K562 (cell line): Measurements from ENCODE around the gene MED16. TPM values are rescaled to one million over a fixed set of nuclear protein-coding genes. Genes with fewer than 3 reads are reported as not detected.

Source experiments
- ATAC-seq: fragments of 200-7000 bp; cut with Tn5 transposase; 3 replicates; pipeline ENCODE4 v1.9.1; 2020; ENCODE audit warnings: moderate library complexity
- BruUV-seq: library from RNA; stranded (reverse); fragments of 400-500 nt; replicated peaks from 2 replicates; lab custom pipeline; 2021; lab: Mats Ljungman, UMichigan
- CTCF ChIA-PET: fragments of 300-600 bp; formaldehyde crosslinking; extraction: SDS; loops from one replicate; lab custom pipeline; 2021; ENCODE audit warnings: low intra/inter-chr PET ratio; lab: Yijun Ruan, JAX
- POLR2A ChIA-PET: fragments of 300-600, 350-650 bp; sonication (Branson Sonifier 250); formaldehyde crosslinking; extraction: SDS; loops from one replicate; lab custom pipeline; 2021; ENCODE audit warnings: antibody characterized with exemption, inconsistent platforms; lab: Yijun Ruan, JAX
- DNase-seq, 4 experiments: peaks; one replicate each; pipeline versions ENCODE4 v3.0.0 to v3.0.0-alpha.2; 2011 to 2018; ENCODE audit warnings: low spot score in 3 of 4, mixed read lengths in 3 of 4; ENCODE audit errors: extremely low read depth in 1 of 4
- FAIRE-seq: peaks from 2 replicates; lab custom pipeline; 2011; peaks lifted over from hg19 to GRCh38; lab: Jason Lieb, UNC
- H2AFZ ChIP-seq: 2 replicates; pipeline ENCODE4 v1.6.0; 2011; ENCODE audit warnings: low read depth, low read length, control low read depth, inconsistent platforms
- H3K27ac ChIP-seq: fragments of 200-600 bp; 3 replicates; pipeline ENCODE4 v1.8.0; 2011; ENCODE audit warnings: low read depth, mild to moderate bottlenecking, control low read depth, inconsistent platforms, low read length, moderate library complexity, mixed read lengths; ENCODE audit errors: extremely low read depth
- H3K27me3 ChIP-seq, 2 experiments: fragments of 300-600 bp in 1 of 2; 2 replicates in 1 of 2; 3 replicates in 1 of 2; pipeline versions ENCODE4 v1.6.0 to v1.8.0; 2011; ENCODE audit warnings: inconsistent platforms in 2 of 2, low read length in 2 of 2, mild to moderate bottlenecking in 1 of 2, mixed read lengths in 1 of 2, moderate library complexity in 1 of 2; ENCODE audit not compliant: control insufficient read depth in 2 of 2, insufficient read depth in 2 of 2
- H3K36me3 ChIP-seq: fragments of 300-600 bp; 3 replicates; pipeline ENCODE4 v1.8.0; 2011; ENCODE audit warnings: mild to moderate bottlenecking, low read length, inconsistent platforms; ENCODE audit not compliant: control insufficient read depth, insufficient read depth
- H3K4me1 ChIP-seq, 2 experiments: fragments of 200-600 bp in 1 of 2; replicated peaks in 1 of 2; 2 replicates in 1 of 2; 3 replicates in 1 of 2; pipeline versions ENCODE4 v1.5.1 to v1.8.0; 2011; ENCODE audit warnings: inconsistent platforms in 2 of 2, low read length in 2 of 2, mild to moderate bottlenecking in 1 of 2, mixed read lengths in 1 of 2, moderate library complexity in 1 of 2; ENCODE audit not compliant: control insufficient read depth in 2 of 2, insufficient read depth in 2 of 2
- H3K4me2 ChIP-seq: 2 replicates; pipeline ENCODE4 v1.6.1; 2011; ENCODE audit warnings: low read length, control low read depth, inconsistent platforms, mixed read lengths; ENCODE audit not compliant: insufficient read depth
- H3K4me3 ChIP-seq: fragments of 200-600 bp; sonication (generic), shearing (Covaris generic); 2 replicates; pipeline ENCODE4 v1.5.1; 2016; ENCODE audit warnings: control low read depth, inconsistent platforms
- H3K79me2 ChIP-seq: fragments of 200-600 bp; 3 replicates; pipeline ENCODE4 v1.8.0; 2011; ENCODE audit warnings: low read length, inconsistent platforms; ENCODE audit not compliant: control insufficient read depth, insufficient read depth
- H3K9ac ChIP-seq, 2 experiments: 2 replicates each; pipeline versions ENCODE4 v1.6.0 to v1.6.1; 2011; ENCODE audit warnings: low read depth in 2 of 2, low read length in 2 of 2, control low read depth in 1 of 2, inconsistent platforms in 1 of 2, mild to moderate bottlenecking in 1 of 2, mixed read lengths in 1 of 2; ENCODE audit not compliant: insufficient read depth in 1 of 2
- H3K9me1 ChIP-seq: one replicate; pipeline ENCODE4 v1.6.0; 2011; ENCODE audit warnings: inconsistent platforms, mild to moderate bottlenecking, low read length, moderate library complexity; ENCODE audit not compliant: control insufficient read depth, insufficient read depth
- H3K9me3 ChIP-seq: replicated peaks from 2 replicates; pipeline ENCODE4 v1.5.1; 2011; ENCODE audit warnings: low read depth, low read length, inconsistent platforms; ENCODE audit not compliant: control insufficient read depth, insufficient read depth
- H4K20me1 ChIP-seq: replicated peaks from 2 replicates; pipeline ENCODE4 v1.6.1; 2011; ENCODE audit warnings: low read length, inconsistent platforms, mixed read lengths; ENCODE audit not compliant: control insufficient read depth, insufficient read depth
- CHD4 ChIP-seq: fragments of 200-600 bp; sonication (generic); IDR thresholded peaks from 3 replicates; pipeline ENCODE4 v1.6.1; 2012; ENCODE audit warnings: low read depth, mild to moderate bottlenecking, mixed read lengths, low read length, inconsistent platforms; ENCODE audit not compliant: insufficient read depth, insufficient replicate concordance, poor library complexity, severe bottlenecking
- KDM4B ChIP-seq, 2 experiments: fragments of 450-650 bp in 1 of 2; sonication (generic) in 1 of 2; IDR thresholded peaks; 2 replicates each; pipeline ENCODE4 v1.6.1; 2016 to 2017; ENCODE audit warnings: borderline replicate concordance in 2 of 2, antibody characterized with exemption in 1 of 2, low read depth in 1 of 2, mild to moderate bottlenecking in 1 of 2
- MEF2A ChIP-seq: IDR thresholded peaks from 2 replicates; pipeline ENCODE4 v1.6.1; 2011; ENCODE audit warnings: low read depth, mild to moderate bottlenecking, low read length, moderate library complexity; ENCODE audit not compliant: control insufficient read depth
- RB1 ChIP-seq: fragments of 450-650 bp; IDR thresholded peaks from 2 replicates; pipeline ENCODE4 v1.6.1; 2017; ENCODE audit warnings: low read depth, mild to moderate bottlenecking
- RBM22 ChIP-seq: fragments of 200-400 bp; formaldehyde crosslinking; IDR thresholded peaks from 2 replicates; pipeline ENCODE4 v1.6.1; 2018; ENCODE audit warnings: low read length, low read depth; ENCODE audit not compliant: poor library complexity, severe bottlenecking
- SAP30 ChIP-seq: fragments of 200-600 bp; sonication (generic); IDR thresholded peaks from 2 replicates; pipeline ENCODE4 v1.6.1; 2012; ENCODE audit warnings: borderline replicate concordance, low read depth, mild to moderate bottlenecking, moderate library complexity, low read length, control low read depth, inconsistent platforms; ENCODE audit not compliant: insufficient read depth, poor library complexity, severe bottlenecking
- SFPQ ChIP-seq: fragments of 200-400 bp; formaldehyde crosslinking; IDR thresholded peaks from 2 replicates; pipeline ENCODE4 v1.6.1; 2017; ENCODE audit warnings: mild to moderate bottlenecking, low read depth, low read length, moderate library complexity
- TBL1XR1 ChIP-seq, 2 experiments: IDR thresholded peaks; 2 replicates each; pipeline ENCODE4 v1.6.1; 2012; ENCODE audit warnings: improper control_type of control experiment in 2 of 2, low read length in 2 of 2, mild to moderate bottlenecking in 1 of 2
- ZNF316 ChIP-seq: fragments of 450-650 bp; IDR thresholded peaks from 2 replicates; pipeline ENCODE4 v1.6.1; 2016
- ZNF347 ChIP-seq: fragments of 450-650 bp; formaldehyde crosslinking; IDR thresholded peaks from 2 replicates; pipeline ENCODE4 v1.4.0; 2020; ENCODE audit warnings: low read depth, mild to moderate bottlenecking, moderate library complexity
- WGBS: fragments of 100-300 bp; shearing (Covaris generic); methylation state at CpG from one replicate; pipeline ENCODE4 v1.1.6; 2016; ENCODE audit warnings: low coverage, mixed read lengths; ENCODE audit not compliant: insufficient coverage; ENCODE audit errors: missing lambda C conversion rate; 5-methylcytosine and 5-hydroxymethylcytosine counted together
- in situ Hi-C: fragments of 300-500 bp; cut with MboI; formaldehyde crosslinking; loops from 4 replicates; pipeline ENCODE4 v1.15.0; 2018; ENCODE audit warnings: inconsistent platforms, mixed read lengths
- intact Hi-C: fragments of 100-400 bp; cut with micrococcal nuclease; formaldehyde crosslinking; loops from 2 replicates; pipeline ENCODE4 v1.14.2; 2022
- polyA plus RNA-seq, 8 experiments: library from polyadenylated mRNA; depleted of rRNA in 4 of 8; stranded (reverse) in 5 of 8; unstranded in 3 of 8; fragments of >200 nt; fragmentation: Nextera tagmentation in 2 of 8; fragmentation: Illumina TruSeq in 1 of 8; extraction: Ambion mirVana in 2 of 8; extraction: Trizol in 1 of 8; gene quantifications; 2 replicates each; pipeline versions ENCODE4 v1.2.1 to v1.2.3, GENCODE V29; 2011 to 2014; ENCODE audit warnings: inconsistent platforms in 1 of 8, missing spikeins in 1 of 8
- total RNA-seq, 7 experiments: library from RNA; depleted of rRNA in 6 of 7; stranded (reverse); fragments of >200 nt in 6 of 7; fragmentation: Illumina TruSeq in 2 of 7; extraction: Trizol in 2 of 7; gene quantifications; 2 replicates each; pipeline versions ENCODE4 v1.2.1 to v1.2.3, GENCODE V29; 2011 to 2021; ENCODE audit warnings: low replicate concordance in 1 of 7
- TF ChIP-seq, protein P1 (sequence below), 3 experiments: fragments of 200-800 bp in 1 of 3; sonication (Bioruptor generic) in 1 of 3; sonication (generic) in 1 of 3; formaldehyde crosslinking in 1 of 3; IDR thresholded peaks; 2 replicates each; pipeline versions ENCODE4 v1.6.1 to v1.8.0; 2016 to 2022; ENCODE audit warnings: mild to moderate bottlenecking in 2 of 3, missing compliant biosample characterization in 2 of 3, missing genetic modification characterization in 2 of 3, missing genetic modification reagents in 1 of 3

MED16 gene
- total and polyA plus RNA-seq, 9 of the 15 experiments (the other 6 are each of a cell fraction or from before 2014, with no cell fraction given) = 0.89 to 59.9 (median 8.6) TPM

GRCh38 chr19:843180-843835 lies 49.7 kb downstream of the MED16 start:
- 13% methylated on average over 20 of the region's 46 CpGs for WGBS
- Histone ChIP-seq H3K4me3 (peak overlapping the region; percentile 39), H3K9me3 (no peaks in the 10 kb centered on the region), H3K4me1 (peaks cover 5 to 55% of the 10 kb centered on the region in 2 experiments), H3K27me3 (no peaks in the 10 kb centered on the region), H3K4me2 (peak overlapping the region; percentile 87), H4K20me1 (no peaks in the 10 kb centered on the region), H3K9me1 (no peaks in the 10 kb centered on the region), H3K9ac (peak overlapping the region; percentile 34 to 92; a peak in 3 of 4 replicates), H2AFZ (peak overlapping the region; percentile 87), H3K79me2 (no peaks in the 10 kb centered on the region), H3K27ac (0 out of 3 replicates have a peak overlapping the region, but pooled peaks have one; percentile 8), H3K36me3 (no peaks in the 10 kb centered on the region)
- POLR2A ChIA-PET = interaction anchor here (1.1 to 1.4 kb wide), 4 partner anchors 12 to 68 kb away, joined by 3 to 4 read pairs (median 3); no protein-coding TSS in a partner anchor
- in situ Hi-C loops = no loop called here
- intact Hi-C loops = no loop called here
- no peak for FAIRE-seq
- ATAC-seq = peak; percentile 91
- peak; percentile 52 to 64 (median 58) for DNase-seq
- no TSS peak for BruUV-seq
- CTCF ChIA-PET = no interaction called here
- TF ChIP-seq MEF2A (no peak), RBM22 (no peak), SFPQ (no peak), ZNF347 (CRISPR knock-in tag) (no peak), SAP30 (no peak), RB1 (peak; percentile 41; the same call in 1 of the 2 replicates), ZNF316 (no peak), TBL1XR1 (IDR thresholded peaks at IDR 0.05; ENCODE audit: low read length in 2 of 2) (no peak), CHD4 (no peak), KDM4B (IDR thresholded peaks at IDR 0.05; ENCODE audit: borderline replicate concordance in 2 of 2, low read depth in 1 of 2) (no peak)
- TF ChIP-seq, protein P1, sequence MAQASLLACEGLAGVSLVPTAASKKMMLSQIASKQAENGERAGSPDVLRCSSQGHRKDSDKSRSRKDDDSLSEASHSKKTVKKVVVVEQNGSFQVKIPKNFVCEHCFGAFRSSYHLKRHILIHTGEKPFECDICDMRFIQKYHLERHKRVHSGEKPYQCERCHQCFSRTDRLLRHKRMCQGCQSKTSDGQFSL (CRISPR knock-in tag; IDR thresholded peaks at IDR 0.05) = peak; percentile 60
- TF ChIP-seq, protein P1 (tag; IDR thresholded peaks at IDR 0.05) = no peak
